Uterus (tissue), 2 donors: ENCODE data around the gene BDKRB2.

Experiments used
- POLR2A ChIP-seq, 2 donors: fragments of 450-650 bp; IDR thresholded peaks; one replicate each; pipeline ENCODE4 v1.6.1; 2016; ENCODE audit warnings: antibody characterized with exemption in 2 of 2, mild to moderate bottlenecking in 1 of 2, moderate library complexity in 1 of 2
- TF ChIP-seq, protein P1 (sequence below), 4 experiments: fragments of 200-600 bp in 2 of 4; fragments of 450-650 bp in 2 of 4; sonication (generic) in 2 of 4; IDR thresholded peaks; one replicate each; pipeline ENCODE4 v1.5.1; 2016 to 2019; ENCODE audit warnings: antibody characterized with exemption in 4 of 4, mild to moderate bottlenecking in 2 of 4, moderate library complexity in 1 of 4

DNA sequence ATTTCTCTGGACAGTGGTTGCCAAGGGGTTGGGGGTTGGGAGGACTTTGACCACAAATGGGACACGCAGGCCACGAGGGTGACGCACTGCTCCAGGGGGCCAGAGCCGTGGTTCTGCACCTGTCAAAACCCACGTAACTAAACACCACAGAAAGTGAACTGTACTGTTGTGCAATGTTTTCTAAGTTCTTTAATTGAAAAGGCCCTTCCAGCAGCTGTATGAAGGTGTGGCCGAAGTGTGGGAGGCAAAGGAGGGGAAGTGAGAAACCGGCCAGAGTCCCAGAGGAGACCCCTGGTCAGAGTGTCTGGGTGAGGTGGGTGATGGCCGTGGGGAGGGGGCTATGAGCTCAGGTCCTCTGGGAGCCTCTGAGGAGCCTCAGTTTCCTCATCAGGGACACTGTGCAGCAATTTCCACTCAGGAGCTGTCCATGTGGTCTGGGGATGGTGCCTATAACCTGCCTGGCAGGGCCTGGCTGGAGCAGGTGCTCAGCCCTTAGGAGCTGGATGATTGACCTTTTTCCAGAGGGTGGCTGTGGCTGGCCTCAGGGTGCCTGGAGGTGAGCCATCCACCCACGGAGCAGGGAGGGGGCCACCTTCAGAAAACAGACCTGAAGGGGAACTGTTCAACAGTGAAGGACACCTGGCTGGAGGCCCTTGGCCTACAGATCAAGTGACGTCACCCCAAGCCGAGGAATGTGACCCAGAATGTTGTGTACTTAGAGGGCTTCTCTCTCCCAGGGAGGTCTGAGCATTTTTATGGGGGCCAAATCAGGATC, 9.8 kb upstream of the BDKRB2 start:
- no peak for TF ChIP-seq POLR2A (IDR thresholded peaks at IDR 0.05)
- TF ChIP-seq, protein P1, sequence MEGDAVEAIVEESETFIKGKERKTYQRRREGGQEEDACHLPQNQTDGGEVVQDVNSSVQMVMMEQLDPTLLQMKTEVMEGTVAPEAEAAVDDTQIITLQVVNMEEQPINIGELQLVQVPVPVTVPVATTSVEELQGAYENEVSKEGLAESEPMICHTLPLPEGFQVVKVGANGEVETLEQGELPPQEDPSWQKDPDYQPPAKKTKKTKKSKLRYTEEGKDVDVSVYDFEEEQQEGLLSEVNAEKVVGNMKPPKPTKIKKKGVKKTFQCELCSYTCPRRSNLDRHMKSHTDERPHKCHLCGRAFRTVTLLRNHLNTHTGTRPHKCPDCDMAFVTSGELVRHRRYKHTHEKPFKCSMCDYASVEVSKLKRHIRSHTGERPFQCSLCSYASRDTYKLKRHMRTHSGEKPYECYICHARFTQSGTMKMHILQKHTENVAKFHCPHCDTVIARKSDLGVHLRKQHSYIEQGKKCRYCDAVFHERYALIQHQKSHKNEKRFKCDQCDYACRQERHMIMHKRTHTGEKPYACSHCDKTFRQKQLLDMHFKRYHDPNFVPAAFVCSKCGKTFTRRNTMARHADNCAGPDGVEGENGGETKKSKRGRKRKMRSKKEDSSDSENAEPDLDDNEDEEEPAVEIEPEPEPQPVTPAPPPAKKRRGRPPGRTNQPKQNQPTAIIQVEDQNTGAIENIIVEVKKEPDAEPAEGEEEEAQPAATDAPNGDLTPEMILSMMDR (IDR thresholded peaks at IDR 0.05), result no peak
